Astrocyte (in vitro differentiated cells and primary cell): ENCODE data around the gene C9orf43. TPM values are rescaled to one million over a fixed set of nuclear protein-coding genes. Genes with fewer than 3 reads are reported as not detected.

Experiments used
- DNase-seq: peaks from one replicate; pipeline ENCODE4 v3.0.0-alpha.2; 2010; ENCODE audit warnings: low read depth
- FAIRE-seq: peaks from 2 replicates; lab custom pipeline; 2011; peaks lifted over from hg19 to GRCh38; lab: Jason Lieb, UNC
- H2AFZ ChIP-seq: 2 replicates; pipeline ENCODE4 v1.6.0; 2012; ENCODE audit warnings: low read depth, low read length, inconsistent platforms
- H3K27ac ChIP-seq: 2 replicates; pipeline ENCODE4 v1.5.1; 2011; ENCODE audit warnings: low read depth, low read length, inconsistent platforms
- H3K27me3 ChIP-seq: 2 replicates; pipeline ENCODE4 v1.6.0; 2011; ENCODE audit warnings: low read length, inconsistent platforms; ENCODE audit not compliant: insufficient read depth
- H3K36me3 ChIP-seq: 2 replicates; pipeline ENCODE4 v1.5.1; 2011; ENCODE audit warnings: low read length, inconsistent platforms; ENCODE audit not compliant: insufficient read depth
- H3K4me1 ChIP-seq: 2 replicates; pipeline ENCODE4 v1.5.1; 2011; ENCODE audit warnings: low read length, inconsistent platforms; ENCODE audit not compliant: insufficient read depth
- H3K4me2 ChIP-seq: 2 replicates; pipeline ENCODE4 v1.6.0; 2012; ENCODE audit warnings: low read length, inconsistent platforms
- H3K4me3 ChIP-seq: 2 replicates; pipeline ENCODE4 v1.5.1; 2011; ENCODE audit warnings: low read depth, mild to moderate bottlenecking, low read length, inconsistent platforms; ENCODE audit not compliant: insufficient read depth
- H3K79me2 ChIP-seq: 2 replicates; pipeline ENCODE4 v1.6.0; 2012; ENCODE audit warnings: mild to moderate bottlenecking, low read length, inconsistent platforms; ENCODE audit not compliant: insufficient read depth
- H3K9ac ChIP-seq: 2 replicates; pipeline ENCODE4 v1.6.0; 2012; ENCODE audit warnings: mild to moderate bottlenecking, low read length, inconsistent platforms
- H3K9me3 ChIP-seq: 2 replicates; pipeline ENCODE4 v1.5.1; 2012; ENCODE audit warnings: low read depth, mild to moderate bottlenecking, low read length, inconsistent platforms; ENCODE audit not compliant: insufficient read depth
- H4K20me1 ChIP-seq: 2 replicates; pipeline ENCODE4 v1.6.0; 2012; ENCODE audit warnings: low read length, inconsistent platforms; ENCODE audit not compliant: insufficient read depth
- H3K27ac Mint-ChIP-seq: one replicate; pipeline ENCODE4 v1.8.0; 2021; ENCODE audit warnings: mild to moderate bottlenecking, mixed read lengths; ENCODE audit not compliant: unreplicated experiment
- H3K27me3 Mint-ChIP-seq: one replicate; pipeline ENCODE4 v1.8.0; 2021; ENCODE audit warnings: low read depth, mixed read lengths; ENCODE audit not compliant: unreplicated experiment
- H3K36me3 Mint-ChIP-seq: one replicate; pipeline ENCODE4 v1.8.0; 2021; ENCODE audit warnings: low read depth, mixed read lengths; ENCODE audit not compliant: unreplicated experiment
- H3K4me1 Mint-ChIP-seq: one replicate; pipeline ENCODE4 v1.8.0; 2021; ENCODE audit warnings: low read depth, mixed read lengths; ENCODE audit not compliant: unreplicated experiment
- H3K4me3 Mint-ChIP-seq: one replicate; pipeline ENCODE4 v1.8.0; 2021; ENCODE audit warnings: mild to moderate bottlenecking, moderate library complexity, mixed read lengths; ENCODE audit not compliant: unreplicated experiment
- H3K9me3 Mint-ChIP-seq: one replicate; pipeline ENCODE4 v1.8.0; 2021; ENCODE audit warnings: mild to moderate bottlenecking, mixed read lengths; ENCODE audit not compliant: unreplicated experiment
- EZH2 ChIP-seq: IDR thresholded peaks from 2 replicates; pipeline ENCODE4 v1.6.1; 2012; ENCODE audit warnings: mild to moderate bottlenecking, low read length, inconsistent platforms; ENCODE audit not compliant: insufficient read depth
- total RNA-seq: library from RNA; stranded (reverse); gene quantifications from 2 replicates; pipeline ENCODE4 v1.2.1, GENCODE V29; 2021
- TF ChIP-seq, protein P1 (sequence below): IDR thresholded peaks from 2 replicates; pipeline ENCODE4 v1.5.1; 2011; ENCODE audit warnings: low read depth, mild to moderate bottlenecking, inconsistent platforms, low read length, moderate library complexity; ENCODE audit not compliant: insufficient read depth

Gene C9orf43
- total RNA-seq, 1 donor from 2014 or later: 0.66 TPM

DNA sequence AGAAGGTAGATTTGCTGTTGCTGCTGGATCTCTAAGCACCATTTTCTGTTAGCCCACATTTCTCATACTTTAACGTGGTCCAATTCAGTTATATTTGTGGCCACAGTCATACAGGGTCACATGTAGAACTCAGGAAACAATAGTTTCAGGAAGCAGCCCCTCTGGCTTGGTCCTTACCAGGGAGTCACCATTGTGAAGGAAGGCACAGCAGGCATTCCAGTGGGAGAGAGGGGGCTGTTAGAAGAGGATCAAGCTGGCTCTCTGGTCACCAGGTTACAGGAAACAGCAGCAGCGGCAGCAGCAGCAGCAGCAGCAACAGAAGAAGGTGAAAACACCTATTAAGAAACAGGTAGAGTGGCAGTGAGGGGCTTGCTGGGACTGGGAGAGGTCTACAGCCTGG is 14.5 kb downstream of the C9orf43 start:
- no peak for DNase-seq
- TF ChIP-seq EZH2: no peak
- TF ChIP-seq, protein P1, sequence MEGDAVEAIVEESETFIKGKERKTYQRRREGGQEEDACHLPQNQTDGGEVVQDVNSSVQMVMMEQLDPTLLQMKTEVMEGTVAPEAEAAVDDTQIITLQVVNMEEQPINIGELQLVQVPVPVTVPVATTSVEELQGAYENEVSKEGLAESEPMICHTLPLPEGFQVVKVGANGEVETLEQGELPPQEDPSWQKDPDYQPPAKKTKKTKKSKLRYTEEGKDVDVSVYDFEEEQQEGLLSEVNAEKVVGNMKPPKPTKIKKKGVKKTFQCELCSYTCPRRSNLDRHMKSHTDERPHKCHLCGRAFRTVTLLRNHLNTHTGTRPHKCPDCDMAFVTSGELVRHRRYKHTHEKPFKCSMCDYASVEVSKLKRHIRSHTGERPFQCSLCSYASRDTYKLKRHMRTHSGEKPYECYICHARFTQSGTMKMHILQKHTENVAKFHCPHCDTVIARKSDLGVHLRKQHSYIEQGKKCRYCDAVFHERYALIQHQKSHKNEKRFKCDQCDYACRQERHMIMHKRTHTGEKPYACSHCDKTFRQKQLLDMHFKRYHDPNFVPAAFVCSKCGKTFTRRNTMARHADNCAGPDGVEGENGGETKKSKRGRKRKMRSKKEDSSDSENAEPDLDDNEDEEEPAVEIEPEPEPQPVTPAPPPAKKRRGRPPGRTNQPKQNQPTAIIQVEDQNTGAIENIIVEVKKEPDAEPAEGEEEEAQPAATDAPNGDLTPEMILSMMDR: no peak
- Histone ChIP-seq H3K27me3 (peaks cover 13% of the 10 kb centered on the region), H3K9ac (no peak overlapping the region), H3K36me3 (no peaks in the 10 kb centered on the region), H3K4me2 (no peak overlapping the region), H4K20me1 (no peaks in the 10 kb centered on the region), H3K79me2 (no peaks in the 10 kb centered on the region), H3K4me3 (no peak overlapping the region), H3K9me3 (no peaks in the 10 kb centered on the region), H3K27ac (no peak overlapping the region), H2AFZ (no peak overlapping the region), H3K4me1 (no peaks in the 10 kb centered on the region)
- peaks cover 2% of the 10 kb centered on the region for H3K4me1 Mint-ChIP-seq
- no peaks in the 10 kb centered on the region for H3K9me3 Mint-ChIP-seq
- peaks cover 38% of the 10 kb centered on the region for H3K27me3 Mint-ChIP-seq
- no peak for FAIRE-seq
- H3K4me3 Mint-ChIP-seq: no peak overlapping the region
- no peak overlapping the region for H3K27ac Mint-ChIP-seq
- no peaks in the 10 kb centered on the region for H3K36me3 Mint-ChIP-seq

DNA sequence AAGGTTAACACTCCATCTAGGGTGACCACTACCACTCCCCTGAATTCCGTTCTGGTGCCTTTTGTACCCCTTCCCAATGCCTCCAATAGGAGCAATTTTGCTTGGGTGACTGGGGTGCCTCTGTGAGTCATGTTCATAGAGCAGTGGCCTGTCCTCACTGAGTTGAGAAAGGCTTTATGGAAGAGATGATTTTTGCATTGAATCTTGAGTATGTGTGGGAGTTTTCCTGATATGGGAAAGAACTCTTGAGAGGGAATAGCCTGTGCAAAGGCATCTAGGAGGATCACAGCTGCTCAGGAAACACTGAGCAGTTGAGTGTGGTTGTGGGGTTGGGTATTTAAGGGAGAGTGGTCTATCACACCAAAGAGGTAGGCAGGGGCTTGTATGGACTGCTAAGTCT is 16.2 kb downstream of the C9orf43 start:
- Mint-ChIP-seq H3K4me1 (peaks cover 2% of the 10 kb centered on the region), H3K27ac (no peak overlapping the region), H3K4me3 (no peak overlapping the region), H3K9me3 (no peaks in the 10 kb centered on the region), H3K36me3 (no peaks in the 10 kb centered on the region), H3K27me3 (peaks cover 41% of the 10 kb centered on the region)
- Histone ChIP-seq H3K9ac (no peak overlapping the region), H3K4me1 (no peaks in the 10 kb centered on the region), H2AFZ (no peak overlapping the region), H4K20me1 (no peaks in the 10 kb centered on the region), H3K36me3 (no peaks in the 10 kb centered on the region), H3K4me2 (no peak overlapping the region), H3K9me3 (no peaks in the 10 kb centered on the region), H3K27me3 (peaks cover 13% of the 10 kb centered on the region), H3K79me2 (no peaks in the 10 kb centered on the region), H3K4me3 (no peak overlapping the region), H3K27ac (no peak overlapping the region)
- TF ChIP-seq EZH2: no peak
- TF ChIP-seq, protein P1: no peak
- DNase-seq: no peak
- no peak for FAIRE-seq

DNA sequence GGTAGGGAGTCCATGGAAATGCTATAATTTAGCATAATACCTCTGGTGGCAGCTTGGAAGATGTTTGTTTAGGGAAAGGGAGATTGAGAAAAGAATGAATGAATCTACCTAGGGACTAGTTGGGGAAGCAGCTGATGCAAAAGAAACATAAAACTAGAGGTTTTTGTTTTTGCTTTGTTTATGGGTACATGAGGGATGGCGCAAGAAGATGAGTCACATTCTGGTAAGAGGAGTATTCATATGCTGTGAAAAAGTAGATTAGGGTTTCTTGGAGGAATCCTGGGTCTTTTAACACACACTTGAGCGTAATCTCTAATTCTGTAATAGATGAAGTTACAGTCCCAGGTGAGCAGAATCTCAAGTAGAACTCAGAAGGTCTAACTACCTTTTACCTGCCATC is 17.1 kb downstream of the C9orf43 start:
- FAIRE-seq (no peak), DNase-seq (no peak)
- H3K27ac ChIP-seq: no peak overlapping the region
- H2AFZ ChIP-seq: no peak overlapping the region
- Mint-ChIP-seq H3K27me3 (peaks cover 40% of the 10 kb centered on the region), H3K27ac (no peak overlapping the region), H3K4me3 (no peak overlapping the region), H3K9me3 (no peaks in the 10 kb centered on the region), H3K4me1 (peaks cover 2% of the 10 kb centered on the region), H3K36me3 (no peaks in the 10 kb centered on the region)
- H3K4me1 ChIP-seq: no peaks in the 10 kb centered on the region
- H3K27me3 ChIP-seq: peaks cover 12% of the 10 kb centered on the region
- TF ChIP-seq, protein P1: no peak
- no peak for TF ChIP-seq EZH2
- no peaks in the 10 kb centered on the region for H4K20me1 ChIP-seq
- no peak overlapping the region for H3K9ac ChIP-seq
- no peaks in the 10 kb centered on the region for H3K36me3 ChIP-seq
- H3K4me2 ChIP-seq: no peak overlapping the region
- no peak overlapping the region for H3K4me3 ChIP-seq
- H3K79me2 ChIP-seq: no peaks in the 10 kb centered on the region
- H3K9me3 ChIP-seq: no peaks in the 10 kb centered on the region
